Measurements from ENCODE around the gene KCNF1.

Gene KCNF1

DNA sequence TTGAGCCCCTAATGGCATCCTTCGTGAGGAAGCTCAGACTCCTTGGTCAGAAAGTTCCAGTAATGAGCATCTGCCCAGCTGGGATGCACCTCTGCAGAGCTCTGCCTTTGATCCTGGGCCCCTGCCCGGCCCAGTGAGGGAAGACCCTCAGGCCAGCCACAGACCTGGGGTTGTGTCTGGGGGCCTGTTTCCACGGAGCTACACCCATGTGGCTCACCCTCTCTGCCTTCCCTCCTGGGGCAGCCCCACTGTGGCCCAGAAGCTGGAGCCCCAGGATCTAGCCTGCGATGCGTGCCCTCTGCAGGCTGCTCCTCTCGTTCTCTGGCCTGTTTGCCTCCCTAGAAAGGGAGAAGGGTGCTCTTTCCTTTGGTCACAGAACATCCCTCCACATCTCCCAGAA, 9.8 kb downstream of the KCNF1 start:
- no peak for DNase-seq

DNA sequence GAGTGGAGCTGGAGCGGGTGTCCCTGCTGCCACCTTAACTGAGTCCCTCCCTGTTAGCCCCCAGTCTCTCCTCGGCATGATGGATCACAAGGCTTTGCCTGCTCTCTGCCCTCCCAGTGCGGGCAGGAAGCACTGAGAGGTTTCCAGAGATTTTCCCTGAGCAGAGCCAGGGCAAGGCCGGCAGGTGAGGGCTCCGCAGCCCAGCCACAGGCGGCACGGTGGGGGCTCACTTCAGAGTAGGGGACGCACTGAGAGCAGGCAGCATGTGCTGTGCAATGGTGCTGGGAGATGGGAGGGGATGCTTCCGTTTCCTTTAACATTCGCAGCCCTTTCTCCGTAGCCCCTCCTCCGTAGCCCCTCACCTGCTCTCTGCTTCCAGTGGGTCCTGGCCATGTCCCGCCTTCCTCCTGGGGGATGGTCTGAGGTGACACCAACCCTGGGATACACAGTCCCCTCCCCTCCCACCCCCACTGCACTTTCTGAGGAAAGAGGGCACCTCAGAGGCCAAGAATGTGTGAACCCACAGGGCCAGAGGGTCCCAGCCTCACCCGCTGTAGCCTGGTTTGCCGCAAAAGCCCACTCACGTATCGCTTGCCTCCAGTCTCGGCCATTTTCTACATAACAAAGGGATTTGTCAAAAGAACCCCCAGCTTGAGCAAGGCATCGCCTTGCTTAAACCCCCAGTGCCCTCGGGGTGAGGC, 10.7 kb downstream of the KCNF1 start:
- no peak for DNase-seq

DNA sequence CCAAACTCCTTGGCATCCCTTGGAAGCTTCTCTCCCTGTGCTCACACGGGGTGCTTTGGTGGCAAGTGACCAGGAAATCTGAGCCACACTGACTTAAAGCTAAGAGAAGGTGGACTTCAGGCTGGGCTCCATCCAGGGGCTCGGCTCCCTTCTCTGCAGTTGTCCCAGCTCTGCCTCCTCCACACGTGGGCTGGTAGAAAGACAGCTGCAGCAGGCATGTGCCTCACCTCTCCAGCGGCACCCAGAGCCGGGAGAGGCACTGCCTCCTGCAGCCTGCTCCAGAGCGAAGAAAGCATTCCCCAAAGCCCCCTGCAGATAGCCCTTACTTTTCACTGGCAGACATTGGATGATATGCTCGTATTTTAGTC, 11.3 kb downstream of the KCNF1 start:
- no peak for DNase-seq

DNA sequence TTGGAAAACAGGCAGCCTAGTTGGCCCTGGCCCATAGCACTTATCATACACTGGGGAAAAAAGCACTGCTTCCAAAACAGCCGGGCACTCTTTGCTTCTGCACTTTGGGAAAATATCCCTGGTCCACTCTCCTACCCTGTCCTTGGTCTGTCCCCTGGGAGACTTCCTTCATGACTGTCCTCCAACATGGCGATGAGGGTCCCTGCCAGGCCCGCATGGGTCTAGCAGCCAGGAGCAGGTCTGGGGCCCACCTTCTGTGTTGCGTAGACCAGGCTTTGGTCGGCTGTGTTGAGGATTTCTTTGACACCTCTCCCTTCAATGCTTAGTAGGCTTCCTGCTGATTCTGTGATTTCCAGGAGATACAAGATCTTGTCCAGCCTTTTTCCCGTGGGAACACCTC, 12.2 kb downstream of the KCNF1 start:
- DNase-seq, result no peak

DNA sequence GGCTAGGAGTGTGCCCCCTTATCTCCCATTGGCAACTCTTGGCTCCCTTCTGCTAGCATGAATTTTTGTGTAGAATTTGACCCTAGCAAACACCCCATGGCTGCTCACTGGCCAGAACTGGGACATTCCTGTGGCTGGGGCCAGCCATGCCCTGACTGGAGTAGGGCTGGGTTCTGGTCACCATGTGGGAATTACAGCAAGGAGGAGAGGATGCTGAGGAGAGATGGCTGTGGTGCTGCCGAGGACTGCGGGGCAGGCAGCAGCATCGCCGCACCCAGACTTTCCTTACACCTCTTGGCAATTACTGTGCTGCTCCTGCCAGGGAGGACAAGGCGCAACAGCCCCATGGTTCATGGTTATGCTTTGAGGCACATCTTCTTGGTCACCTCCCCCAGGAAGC, 12.7 kb downstream of the KCNF1 start:
- no peak for DNase-seq

DNA sequence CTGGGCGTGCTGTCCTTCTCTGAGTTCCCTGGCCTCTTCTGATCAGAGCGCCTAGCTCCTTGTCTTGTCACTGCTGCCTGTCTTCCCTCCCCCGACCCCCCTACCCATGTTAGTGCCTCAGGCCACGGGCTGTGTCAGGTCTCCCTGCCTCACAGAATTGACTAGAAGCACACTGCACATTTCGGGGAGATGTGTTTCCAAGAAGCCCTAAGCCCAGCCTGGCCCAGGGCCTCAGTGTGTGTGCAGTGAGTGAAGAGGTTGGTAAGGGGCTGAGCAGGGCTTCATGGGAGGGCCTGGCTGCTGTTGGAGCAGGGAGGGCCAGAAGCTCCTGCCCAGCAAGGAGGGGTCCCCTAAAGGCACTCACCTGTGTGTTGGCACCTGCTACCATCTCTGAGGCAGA, 13.1 kb downstream of the KCNF1 start:
- no peak for DNase-seq

DNA sequence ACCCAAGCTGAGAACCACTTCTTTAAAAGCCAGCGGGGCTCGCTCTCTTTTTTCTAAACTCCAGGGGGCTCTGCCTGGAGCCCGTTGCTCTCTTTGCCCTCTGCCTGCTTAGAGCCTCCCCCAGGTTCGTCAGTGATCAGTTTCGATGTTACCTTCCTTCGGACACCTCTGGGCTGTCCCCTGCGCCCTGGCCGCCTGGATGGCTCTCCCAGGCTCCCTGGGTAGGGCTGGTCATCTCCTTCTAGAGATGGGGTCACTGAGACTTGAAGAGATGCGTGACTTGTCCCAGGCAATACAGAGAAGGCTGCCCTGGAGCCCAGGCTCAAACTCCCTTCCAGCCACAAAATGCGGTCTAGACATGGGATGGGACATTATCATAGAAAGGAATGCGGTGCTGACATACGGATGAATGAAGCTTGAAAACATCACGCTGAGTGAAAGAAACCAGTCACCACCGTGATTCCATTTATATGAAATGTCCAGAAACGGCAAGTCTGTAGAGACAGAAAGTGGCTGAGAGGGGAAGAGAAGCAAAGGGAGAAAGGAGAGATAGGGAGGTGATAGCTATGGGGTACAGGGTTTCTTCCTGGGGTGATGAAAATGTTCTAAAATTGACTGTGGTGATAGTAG, 14.6 kb downstream of the KCNF1 start:
- DNase-seq, result no peak

DNA sequence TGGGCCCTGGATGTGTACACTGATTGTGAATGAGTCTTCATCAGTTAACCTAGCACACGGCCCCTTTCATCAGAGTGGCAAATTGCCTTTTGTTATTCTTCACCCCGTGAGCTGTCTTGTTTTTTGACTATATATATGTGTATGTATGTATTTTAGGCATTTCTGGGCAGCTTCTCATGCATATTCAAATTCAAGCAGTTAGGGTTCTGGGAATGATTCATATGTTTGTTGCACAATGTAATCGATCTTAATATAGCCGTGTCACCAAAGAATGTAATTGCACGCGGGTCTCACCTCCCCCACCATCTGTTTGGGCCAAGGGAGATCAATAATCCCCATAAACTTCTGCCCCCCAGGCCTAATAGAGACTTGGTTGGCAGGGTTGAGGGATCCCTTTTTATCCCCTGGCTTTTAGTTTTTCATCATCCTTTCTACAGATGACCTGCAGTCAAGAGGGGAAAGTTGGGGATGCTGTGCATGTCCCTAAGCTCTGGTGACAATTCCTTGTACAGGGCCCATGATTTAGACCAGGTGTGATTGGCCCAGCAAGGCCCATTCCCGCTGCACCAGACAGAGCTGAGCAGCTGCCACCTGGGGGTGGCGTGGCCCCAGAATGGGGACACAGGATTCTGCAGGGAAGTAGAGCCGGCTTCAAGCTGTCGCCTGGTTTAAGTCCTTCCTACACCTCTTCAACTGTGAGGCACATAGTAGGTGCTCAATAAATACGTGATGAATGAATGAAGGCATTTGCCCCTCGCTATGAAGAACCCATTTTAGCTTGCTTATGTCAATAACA, 19.2 kb downstream of the KCNF1 start:
- no peak for DNase-seq

DNA sequence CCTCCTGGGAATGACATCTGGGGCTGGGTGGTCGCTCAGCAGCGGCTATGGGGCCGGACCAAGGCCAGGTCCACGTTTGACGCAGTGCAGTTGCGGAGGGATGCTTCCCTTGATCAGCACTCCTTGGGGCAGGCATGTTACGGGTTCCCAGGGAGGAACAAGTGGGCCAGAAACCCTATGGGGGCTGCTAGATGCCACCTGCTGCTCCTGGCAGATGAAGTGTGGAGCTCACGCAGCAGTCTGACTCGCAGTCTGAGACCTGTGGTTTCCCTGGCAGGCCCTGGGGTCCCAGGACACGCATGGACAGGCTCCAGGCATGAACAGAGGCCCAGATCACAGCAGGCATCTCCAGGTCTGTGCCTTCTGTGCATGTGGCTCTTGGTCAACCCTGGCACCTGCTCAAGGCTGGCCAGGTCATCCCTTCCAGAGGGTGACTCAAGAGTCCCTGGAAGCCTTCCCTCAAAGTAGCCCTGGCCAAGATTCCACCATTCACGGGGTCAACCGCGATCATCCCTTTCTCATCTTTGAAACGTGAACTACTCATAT, 20.0 kb downstream of the KCNF1 start:
- DNase-seq, result no peak

DNA sequence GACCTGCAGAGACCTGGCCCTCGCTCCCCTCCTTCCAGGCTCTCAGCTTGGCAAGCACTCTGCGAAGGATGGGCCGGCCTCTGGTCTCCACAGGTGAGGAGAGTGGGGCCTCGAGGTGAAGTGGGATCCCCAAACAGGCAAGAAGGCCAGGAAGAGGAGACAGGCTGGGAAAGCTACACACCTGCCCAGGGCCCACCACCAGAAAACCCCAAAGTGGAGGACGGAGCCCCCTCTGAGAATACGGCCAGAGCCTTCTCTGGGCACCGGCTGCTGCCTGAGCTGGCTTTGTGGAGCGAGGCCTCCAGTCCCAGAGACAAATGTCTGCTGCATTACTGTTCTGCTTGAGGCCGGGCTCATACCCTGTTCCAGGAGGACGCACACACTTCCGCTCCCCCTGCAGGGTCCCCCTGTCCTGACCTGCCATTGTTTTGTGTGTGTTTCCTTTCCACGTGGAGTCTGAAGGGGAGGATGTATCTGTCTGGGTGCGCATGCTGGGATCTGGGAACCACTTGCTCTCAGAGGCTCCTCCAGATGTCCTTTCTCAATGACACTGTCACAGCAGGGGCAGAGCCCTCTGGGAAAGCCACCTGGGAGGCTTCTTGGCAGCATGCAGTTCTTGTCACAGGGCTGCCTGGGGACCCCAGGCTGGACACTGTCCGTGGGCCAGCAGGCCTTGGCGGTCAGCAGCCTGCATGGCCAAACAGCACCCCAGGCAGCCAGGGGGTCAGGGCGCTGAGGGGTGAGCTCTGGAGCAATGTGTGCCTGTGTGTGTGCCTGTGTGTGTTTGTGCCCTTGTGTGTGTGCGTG, 20.8 kb downstream of the KCNF1 start:
- DNase-seq, result no peak

DNA sequence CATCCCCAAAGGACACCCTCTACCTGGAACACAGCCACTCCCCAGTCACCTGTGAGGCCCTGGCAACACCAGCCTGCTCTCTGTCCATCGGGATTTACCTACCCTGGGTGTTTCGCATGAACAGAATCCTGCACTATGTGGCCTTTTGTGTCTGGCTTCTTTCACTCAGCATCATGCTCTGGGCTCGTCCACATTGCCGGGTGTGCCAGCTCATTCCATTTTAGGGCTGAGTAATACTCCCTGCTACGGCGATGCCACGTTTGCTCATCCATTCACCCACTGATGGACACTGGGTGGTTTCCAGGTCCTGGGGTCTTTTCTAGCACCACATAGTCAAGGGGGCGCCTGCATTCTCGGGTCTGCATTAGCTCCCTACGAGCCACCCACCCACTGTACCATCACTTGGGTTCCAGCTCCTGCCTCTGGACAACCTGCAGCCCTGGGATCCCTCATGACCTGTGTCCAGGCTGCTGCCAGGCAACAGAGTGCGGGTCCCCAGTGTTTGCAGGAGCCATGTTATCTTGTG, 22.0 kb downstream of the KCNF1 start:
- no peak for DNase-seq

DNA sequence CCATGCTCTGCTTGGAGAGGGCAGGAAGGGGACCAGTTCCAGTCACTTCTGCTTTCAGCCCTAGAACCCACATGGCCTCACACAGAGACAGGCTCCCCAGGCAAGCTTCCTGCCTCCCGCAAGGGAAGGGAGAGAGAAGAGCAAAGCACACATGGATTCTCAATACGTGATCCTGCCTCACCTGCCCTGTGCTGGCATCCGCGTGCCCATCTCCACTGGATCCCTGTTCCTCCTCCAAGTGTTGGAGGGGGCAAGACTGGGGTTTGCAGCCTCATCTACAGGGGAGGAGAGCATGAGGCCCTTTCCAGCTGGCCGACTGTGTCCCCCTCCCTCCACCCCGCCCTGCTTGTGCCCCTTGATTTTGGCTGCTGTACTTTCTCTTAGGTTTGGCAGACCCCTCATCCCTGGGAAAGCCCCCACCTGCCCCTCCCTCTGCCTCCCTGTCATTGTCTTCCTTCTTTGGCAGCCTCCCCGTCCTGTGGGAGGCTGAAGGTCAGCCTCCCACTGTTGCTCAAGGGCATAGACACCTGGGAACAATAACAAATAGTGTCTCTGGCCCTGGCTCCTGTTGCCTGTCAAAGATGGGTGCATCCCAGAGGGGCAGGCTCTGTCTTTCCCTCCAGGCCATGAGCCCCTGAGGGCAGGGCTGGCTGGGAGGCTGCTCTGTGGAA, 22.7 kb downstream of the KCNF1 start:
- DNase-seq, result no peak

DNA sequence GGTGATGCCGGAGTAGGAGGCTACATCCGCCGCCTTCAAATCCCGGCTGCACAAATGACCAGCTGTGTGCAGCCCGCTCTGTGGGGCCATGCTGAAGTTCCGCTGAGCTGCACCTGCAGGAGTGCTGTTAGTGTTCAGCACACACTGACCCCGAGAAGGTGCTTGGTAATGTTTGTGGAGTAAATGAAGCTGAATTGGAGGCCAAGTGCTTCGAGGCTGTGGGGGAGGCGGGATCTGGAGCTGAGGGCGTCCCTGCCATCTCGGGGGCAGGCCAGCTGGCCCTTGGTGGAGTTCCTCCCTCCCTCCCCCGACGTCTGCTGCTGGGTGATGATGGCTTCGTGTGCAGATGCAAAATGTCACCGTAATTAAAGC, 23.2 kb downstream of the KCNF1 start:
- DNase-seq, result peak; percentile 73

DNA sequence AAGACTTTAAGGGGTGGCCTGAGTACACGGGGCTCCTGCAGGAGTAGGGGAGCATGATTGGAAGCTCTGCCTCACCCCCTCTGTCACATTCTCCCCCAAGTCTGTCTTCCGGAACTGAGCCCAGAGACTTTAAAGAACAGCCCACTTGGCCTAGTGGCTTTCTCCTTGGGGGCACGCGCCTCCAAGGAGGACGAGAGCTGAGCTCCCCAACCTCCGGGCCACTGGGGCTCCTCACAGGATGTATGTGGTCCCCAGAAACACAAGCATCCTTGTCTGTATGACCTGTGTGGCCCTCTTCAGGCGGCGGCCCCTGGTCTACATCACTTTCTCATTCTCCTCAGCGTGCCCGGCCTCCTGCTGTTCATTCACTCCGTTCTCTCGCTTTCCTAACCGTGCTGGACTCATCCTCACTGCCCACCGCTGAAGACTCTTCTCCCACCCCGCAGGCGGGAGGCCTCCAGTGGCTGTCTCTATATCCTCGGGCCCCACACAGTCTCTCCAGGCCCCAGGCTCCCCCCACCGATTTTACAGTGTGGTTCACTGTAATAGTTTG, 23.7 kb downstream of the KCNF1 start:
- DNase-seq, result peak; percentile 9

DNA sequence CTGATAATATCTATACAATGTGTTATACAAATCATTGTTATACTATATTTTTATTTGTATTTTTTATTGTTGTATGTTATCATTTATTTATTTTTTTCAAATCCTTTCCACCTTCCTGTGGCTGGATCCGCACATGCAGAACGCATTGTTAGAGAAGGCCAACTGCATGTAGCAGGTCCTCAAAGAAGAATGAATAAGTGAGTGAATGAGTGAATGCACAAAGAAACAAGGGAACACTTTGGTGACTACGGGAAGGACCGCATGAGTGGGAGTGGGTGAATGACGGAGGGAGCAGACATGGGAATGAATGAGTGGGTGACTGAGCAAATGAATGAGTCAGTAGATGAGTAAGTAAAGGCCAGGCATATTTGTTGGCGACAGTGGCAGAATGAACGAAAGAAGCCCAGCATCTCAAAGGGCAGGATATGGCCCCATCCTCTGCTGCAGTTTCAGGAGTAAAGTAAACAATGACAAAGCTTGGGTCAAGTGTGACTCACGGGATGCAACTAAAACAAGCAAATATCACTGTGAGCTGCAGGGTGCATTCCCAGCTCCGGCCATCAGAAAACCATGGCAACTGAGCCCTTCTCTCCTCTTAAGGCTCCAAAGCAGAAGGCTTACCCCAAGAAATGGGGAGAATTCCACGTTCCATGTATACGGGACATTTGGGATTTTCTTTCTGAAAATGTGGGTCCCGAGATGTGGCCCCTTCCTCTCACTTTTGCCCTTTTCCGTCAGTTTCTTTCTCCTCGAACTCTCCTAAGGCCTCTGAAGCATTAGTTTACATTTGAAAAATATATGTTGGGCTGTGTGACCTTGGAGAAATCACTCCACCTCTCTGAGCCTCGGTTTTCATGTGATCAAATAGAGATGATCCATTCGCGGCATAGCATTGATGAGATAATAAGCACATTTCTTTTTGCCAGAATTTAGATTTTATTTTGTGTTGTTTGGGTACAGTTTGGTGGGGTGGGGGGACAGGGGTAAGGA, 24.5 kb downstream of the KCNF1 start:
- peak; percentile 57 for DNase-seq

DNA sequence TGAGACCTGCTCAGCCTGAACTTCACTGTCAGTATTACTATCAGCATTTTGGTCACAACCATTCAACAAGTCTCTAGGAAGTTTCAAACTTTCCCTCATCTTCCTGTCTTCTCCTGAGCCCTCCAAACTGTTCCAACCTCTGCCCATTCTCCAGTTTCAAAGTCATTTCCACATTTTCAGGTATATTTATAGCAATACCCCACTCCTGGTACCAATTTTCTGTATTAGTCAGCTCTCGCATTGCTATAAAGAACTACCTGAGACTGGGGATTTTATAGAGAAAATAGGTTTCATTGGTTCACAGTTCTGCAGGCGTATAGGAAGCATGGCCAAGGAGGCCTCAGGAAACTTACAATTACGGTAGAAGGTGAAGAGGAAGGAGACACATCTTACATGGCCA, 27.3 kb downstream of the KCNF1 start:
- no peak for DNase-seq

DNA sequence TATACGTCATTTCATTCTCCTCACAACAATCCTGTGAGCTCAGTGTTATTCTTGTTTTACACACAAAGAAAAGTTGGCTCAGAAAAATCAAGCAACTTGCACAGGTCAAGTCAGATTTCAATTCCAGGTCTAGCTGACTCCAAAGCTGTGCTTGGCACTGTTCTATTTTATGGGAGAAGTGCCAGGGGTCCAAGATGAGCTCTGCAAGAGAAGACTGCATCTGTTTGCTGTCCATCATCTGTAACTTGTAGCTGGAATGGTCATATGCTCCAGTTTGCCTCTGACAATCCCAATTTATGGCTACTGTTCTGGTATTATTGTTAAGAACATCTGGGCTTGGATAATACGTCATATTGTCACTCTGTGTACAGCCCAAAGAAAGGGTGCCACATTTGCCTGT, 28.9 kb downstream of the KCNF1 start:
- DNase-seq, result no peak

DNA sequence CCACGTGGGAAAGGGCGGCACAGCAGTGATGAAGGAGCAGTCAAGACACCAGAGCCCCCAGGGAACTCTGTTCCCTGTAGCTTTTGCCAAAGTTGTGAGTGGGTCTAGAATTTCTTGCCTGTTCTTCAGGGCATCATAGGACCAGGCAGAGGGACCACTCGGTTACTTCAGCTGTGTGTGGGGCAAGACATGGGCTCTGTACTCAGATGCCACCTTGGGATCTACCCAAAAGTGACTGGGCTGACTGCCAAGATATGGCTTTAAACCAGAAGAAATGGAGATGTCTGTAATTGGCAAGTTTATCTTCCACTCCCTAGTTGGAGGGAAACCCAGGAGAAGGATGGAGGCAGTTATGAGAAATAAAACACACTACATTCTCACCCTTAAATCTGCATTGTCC, 29.6 kb downstream of the KCNF1 start:
- DNase-seq, result no peak

DNA sequence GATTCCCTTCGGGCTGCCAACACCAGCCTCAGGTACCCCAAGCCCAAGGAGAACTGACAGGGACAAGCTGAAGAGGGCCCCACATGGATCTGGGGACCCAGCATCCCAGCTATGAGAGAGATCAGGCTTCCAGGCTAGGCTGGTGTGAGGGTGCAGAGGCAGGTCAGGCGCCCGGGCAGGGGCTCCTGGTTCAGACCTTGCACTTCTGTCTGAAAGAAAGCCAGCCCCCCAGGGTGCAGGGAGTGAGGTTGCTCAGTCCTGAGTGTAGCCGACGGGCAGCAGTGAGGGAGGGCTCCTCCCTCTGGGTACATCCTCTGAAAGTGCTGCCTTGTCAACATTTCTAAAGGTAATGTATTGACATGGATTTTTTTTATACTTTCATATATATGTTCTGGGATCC, 33.1 kb downstream of the KCNF1 start:
- no peak for DNase-seq

DNA sequence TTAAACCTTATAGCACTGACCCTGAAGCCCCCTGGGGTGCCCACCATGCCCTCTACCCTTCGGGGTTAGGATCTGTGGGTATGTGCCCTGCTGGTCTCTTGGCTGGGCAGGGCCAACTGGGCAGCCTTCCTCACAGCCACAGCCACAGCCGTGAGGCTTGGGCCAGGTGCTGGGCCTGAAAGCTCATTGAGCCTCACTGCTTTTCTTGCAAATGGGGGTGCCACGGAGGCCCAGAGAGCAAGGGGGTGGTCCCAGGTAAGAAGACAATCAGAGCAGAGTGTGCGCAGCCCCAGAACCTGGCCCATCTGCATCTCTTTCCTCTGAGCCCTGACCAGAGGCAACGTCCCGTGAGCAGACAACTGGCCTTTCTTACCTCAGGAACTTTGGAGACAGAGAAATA, 34.7 kb downstream of the KCNF1 start:
- DNase-seq, result no peak

DNA sequence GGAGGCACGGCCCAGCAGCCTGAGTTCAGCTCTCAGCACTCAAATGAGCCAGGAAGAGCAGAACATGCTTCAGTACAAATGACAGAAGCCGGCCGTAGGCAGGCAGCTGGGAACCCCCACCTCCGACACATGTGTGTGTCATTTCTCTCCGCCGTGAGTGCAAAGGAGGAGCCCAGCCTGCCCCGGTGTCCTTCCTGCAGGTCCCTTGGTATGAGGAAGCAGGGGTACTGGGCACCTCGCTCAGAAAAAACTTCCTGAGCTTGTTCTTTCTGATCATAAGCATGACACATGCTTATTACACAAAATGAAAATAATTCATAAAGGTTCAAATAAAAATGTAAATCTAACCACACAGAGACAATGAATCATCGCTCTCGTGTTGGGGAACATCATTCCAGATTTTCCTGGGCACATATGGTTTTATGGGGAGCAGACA, 35.3 kb downstream of the KCNF1 start:
- DNase-seq, result no peak
